Globus pallidus (tissue), 1 donor: ENCODE data around the gene BTAF1.
"Not testable (repeated sequence)": the region's sequence is repeated elsewhere in the genome, so short reads cannot be mapped to it uniquely, and the experiment has no call there.

Source experiments
- DNase-seq: peaks from one replicate; pipeline ENCODE4 v3.0.0-alpha.2; 2015; ENCODE audit warnings: low spot score

Gene BTAF1

DNA sequence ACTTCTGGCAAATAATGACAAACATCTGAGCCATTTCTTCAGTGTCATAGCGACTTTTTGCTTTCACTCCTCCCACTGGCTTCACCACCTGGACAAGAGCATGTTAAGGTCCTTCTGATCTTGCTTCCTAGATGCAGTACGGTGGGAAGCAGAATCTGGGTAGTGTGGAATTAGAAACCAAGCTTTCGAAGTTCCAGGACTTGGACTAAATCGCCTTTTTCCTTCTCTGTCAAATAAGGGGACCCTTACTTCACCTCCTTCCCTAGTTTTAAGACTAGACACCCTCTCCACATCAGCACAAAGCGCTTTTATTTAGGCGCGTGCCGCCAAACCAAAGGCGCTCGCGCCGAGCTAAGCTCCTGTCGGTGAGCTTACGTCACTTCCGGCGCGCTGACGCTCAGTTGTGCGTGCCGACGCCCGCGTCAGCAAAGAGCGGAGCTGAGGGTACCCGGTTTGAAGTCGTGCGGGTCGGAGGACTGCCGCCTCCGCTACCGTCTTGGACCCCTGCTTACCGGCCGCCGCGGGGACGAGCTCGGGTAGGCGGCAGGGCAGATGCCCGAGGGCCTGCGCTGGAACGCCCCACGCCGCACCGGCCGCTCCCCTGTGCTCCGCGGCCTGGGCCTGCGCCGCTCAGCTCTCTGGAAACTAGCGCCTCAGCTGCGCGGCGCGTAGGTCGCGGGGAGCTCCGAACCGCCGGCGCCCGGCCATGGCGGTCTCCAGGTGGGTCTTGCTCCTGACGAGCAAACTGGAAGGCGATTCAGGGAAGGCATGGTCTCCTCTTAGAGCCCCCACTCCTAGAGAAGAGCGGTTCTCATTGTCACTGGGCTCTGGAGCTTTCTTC lies at the start of gene BTAF1:
Gene BTAF1 (plus strand): TSS at position 400 of the 841 bp plus-strand sequence. CDS start 307 bp downstream, at position 707.
- peak; percentile 94 for DNase-seq

DNA sequence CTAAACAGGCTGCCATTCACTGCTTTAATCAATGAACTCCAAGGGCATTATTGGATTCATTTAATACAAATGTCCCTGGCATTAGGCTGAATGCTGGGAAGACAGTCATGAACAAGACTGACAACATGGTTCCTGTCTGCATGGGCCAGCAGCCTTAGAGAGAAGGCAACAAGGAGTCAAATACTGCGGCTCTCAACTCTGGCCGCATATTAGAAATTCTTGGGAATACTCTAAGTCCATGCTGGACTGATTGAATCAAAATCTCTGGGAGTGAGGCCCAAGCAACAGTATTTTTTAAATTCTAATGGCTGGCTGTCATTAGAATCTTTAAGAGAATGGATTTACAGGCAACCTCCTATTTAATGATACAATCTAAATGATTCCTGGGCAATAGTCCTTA lies 48.4 kb upstream of the BTAF1 start:
- no peak for DNase-seq

DNA sequence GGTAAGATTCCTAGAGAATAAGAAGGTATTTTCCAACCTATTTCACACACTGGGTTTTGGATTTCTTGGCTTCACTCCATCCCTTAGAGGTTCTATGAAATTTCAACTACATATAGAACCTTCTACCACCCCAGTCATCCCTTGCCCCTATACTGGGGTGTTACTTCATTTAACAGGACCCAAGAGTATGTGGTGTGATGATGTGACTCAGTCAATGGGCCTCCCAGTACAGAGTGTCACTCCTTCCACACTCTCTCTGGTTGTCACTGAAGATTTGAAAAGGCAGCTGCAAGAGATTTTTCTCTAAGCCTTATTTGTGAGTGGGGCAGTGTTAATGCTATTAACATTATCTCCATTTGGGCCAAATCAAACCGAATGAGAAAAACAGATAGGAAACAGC lies 47.8 kb upstream of the BTAF1 start:
- no peak for DNase-seq

DNA sequence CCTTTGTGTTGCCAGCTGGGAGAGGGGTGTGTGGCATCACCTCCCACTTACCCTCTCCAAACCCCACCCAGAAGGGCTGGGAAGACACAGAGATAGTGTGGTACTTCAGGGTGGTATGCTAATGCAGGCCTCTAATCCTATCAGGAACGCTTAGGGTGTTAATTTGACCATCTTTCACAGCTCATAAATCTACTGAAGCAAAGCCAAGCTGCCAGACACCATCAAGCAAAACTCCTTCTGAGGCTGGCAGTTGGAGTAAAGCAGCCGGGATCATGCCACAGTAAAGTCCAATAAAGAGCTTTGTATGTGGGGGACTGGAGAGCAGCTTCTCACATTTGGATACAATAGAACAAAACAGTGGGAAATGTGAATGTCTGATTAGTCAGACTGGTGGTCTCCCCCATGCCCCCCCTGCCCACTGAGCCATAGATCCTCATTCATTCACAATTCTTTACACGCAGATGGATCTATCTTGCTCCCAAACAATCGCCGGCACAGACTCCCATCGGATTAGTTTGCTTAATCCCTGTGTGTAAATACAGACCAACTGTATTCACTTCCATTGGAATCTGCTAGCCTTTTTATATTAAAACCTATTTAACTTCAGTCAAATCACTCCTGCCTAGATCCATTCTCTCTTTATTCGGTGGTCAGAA lies 43.9 kb upstream of the BTAF1 start:
- DNase-seq: no peak

DNA sequence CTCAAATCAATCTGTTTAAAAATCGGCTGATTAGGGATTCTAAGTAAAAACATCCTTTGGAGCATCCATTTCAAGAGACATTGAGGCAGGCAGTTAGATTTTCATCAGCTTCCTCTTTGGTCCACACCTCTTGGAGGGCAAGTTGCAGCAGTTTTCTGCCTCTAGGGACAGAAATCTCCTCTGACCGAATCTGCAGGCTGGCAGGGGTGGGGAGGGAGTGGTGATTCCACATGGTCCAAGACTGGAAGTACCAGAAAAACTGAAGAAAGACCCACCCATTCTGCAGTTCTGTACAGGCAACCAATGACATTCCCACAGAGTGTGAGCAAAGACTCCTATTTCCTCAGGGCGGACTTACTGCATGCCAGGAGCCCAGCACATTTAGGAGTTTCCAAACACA lies 43.3 kb upstream of the BTAF1 start:
- DNase-seq: no peak

DNA sequence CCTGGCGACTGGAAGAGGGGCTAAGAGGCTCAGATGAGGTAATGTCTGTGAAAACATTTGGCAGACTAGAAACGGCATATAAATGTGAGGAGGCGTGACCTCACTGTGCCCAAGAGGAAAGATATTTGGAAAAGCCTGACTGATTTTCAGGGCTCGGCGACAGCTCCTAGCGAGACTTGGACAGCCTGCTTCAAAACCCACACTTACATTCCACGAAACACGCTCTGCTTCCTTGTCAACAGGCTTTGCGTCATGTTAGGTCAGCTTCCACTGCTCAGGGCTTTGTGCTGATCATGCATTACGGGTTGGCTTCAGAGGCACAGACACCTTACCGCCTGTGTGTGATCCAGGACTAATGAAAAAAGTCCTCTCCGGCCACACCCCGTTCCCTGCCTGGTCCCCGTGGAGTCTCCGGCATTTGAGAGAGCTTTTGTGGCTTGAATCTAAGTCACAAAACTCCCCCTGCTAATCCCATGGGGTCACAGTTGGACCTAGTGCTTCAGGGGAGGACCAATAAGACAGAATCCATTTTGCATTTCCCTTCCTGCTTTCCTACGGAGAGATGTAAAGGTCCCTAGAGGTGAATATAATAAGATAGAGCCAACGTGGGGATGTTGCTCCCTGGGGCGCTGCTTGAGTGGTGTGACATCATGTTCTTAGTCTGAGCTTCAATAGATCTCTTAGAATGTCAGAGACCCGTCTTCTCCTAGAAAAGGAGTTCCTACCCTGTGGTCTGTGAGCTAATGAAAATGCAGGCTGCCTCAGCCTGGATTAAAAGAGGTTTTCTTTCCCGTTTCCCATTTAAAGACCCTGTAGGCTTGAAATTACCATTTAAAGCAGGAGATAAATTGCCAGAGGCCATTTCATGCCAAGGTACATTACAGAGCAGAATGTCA lies 39.8 kb upstream of the BTAF1 start:
- no peak for DNase-seq

DNA sequence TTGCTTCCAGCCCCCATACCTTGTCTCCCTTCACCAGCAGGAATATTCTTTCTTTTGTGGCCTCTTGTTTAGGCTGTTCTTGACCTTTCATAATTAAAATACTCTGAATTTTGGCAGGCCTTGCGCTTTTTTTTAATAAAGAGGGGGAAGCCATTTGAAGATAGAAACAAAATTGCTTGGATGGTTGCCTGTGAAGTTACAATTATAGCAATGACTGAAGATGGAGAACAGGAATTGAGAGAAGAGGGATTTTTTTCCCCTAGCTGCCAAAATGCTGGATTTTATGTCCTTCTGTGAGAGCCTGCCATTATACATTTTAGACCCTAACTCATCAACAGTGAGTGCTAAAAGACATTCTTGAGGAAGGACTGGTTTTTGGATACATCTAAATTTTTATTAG lies 39.0 kb upstream of the BTAF1 start:
- DNase-seq: no peak

DNA sequence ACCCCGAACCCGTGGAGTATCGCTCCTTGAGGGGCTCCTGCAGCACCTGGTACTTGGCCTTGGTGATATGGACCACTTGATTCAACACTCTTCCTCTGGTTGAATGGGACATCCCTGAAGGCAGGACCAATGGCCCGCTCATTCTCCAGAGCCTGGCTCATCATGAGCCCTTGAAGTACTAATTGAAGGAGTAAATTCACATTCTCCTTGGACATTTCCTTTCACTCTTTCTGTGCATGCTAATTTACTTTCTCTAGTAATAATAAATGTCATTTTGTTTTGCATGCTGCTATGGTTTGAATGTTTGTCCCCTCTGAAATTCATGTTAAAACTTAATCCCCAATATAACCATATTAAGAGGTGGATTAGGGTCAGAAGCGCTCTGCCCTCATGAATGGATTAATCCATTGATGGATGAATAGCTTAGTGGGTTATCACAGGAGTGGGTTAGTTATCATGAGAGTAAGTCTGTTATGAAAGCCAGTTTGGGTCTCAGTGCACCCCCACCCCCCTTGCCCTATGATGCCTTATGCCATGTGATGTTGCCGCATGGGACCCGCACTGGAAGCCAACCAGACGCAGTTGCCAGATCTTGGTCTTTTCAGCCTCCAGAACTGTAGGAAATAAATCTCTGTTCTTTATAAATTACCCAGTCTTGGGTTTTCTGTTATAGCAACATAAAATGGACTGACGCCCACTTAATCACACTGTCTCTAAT lies 38.0 kb upstream of the BTAF1 start:
- DNase-seq: no peak

DNA sequence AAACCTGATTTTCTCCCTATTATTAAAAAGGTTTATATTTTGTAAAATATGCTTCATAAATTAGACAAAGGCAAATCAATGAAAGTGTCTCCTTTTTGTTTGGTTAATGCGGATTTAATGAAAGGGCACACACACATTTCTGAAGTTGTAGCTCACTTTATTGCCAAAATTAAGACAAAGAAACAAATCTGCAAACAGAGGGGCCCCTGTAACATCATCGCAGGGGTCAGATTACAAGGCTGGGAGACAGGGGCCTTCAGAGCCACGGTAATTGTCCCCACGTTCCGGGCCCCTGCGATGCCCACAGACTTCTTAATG lies 36.7 kb upstream of the BTAF1 start:
- no peak for DNase-seq

DNA sequence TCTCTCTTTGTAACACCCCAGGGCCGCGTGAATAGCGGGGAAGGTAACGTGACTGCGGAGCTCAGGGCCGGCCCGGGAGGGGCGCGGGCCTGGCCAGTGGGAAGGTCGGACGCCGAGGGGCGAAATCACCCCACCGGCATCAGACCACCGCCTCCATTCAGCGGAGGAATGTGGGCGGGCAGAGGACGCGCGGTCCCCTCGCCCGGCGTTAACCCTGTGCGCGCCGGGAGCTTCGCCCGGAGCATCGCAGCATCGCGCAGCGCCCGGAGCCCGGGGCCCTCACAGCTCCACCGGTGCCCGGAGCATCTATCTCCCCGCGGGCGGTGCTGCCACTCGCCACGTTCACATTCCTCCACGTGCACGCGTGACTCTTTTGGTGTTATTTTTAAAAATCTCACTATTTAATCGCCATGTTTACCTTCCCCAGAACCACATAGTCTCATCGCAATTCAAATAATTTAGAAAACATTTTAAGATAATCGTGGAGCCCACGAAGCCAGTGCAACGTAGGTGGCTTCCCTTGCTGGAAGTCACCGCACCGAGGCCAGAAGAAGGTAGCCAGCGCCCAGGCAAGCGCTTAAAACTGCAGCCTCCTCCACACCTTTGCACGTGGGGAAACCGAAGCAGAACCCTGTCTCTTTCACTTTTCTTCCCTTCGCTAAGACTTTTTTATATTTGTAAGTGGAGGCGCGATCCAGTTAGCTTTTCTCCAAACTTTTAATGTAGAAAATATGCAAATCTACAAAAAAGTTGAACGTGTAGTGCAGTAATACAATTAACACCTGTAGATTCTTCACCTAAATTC lies 36.1 kb upstream of the BTAF1 start:
- DNase-seq: peak; percentile 41

DNA sequence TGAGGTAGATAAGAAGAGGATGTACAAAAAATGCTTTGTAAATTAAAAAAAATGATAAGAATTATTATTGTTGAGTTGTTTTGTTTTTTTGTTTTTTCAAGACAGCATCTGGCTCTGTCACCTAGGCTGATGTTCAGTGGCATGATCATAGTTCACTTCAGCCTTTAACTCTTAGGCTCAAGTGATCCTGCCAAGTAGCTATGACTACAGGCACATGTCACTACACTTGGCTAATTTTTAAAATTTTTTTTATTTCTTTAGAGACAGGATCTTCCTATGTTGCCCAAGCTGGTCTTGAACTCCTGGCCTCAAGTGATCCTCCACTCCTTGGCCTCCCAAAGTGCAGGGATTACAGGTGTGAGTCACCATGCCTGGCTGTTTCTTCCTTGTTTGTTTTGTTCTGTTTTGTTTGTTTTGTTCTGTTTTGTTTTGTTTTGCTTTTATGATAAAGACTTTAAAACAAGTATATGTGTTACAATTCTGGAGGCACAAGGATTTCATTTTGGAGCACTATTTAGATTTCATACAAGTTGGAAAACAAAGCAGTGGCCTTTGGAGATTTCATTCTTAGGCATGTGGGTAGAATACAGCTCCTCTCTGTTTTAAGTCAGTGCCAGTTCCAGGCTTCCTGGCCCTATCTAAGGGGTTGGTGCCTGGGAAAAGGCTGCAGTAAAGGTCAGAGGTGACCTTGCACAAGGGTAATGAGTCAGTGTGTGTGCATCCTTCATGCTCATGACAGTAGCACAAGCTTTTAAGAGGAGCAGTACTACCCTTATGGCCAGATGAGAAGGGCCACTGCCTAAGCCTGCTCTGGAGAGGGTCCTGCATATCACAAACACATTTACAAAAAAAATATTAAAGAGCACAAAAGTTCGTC lies 32.2 kb upstream of the BTAF1 start:
- no peak for DNase-seq

DNA sequence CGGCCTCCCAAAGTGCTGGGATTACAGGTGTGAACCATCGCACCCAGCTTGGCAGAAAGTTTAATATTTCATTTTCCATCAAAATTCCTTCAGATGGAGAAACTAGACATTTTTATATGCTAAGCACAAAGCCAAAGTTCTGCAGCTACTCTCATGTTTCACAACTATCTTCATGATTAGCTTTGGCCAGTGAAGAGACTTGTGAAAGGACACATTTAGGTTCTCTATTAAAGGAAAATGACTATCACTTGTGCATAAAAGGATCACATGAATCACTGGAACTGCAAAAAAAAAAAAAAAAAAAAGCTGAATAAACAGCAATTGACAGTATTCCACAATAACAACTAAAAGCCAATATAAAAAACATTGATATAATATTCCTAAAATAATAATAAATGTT lies 30.5 kb upstream of the BTAF1 start:
- no peak for DNase-seq

DNA sequence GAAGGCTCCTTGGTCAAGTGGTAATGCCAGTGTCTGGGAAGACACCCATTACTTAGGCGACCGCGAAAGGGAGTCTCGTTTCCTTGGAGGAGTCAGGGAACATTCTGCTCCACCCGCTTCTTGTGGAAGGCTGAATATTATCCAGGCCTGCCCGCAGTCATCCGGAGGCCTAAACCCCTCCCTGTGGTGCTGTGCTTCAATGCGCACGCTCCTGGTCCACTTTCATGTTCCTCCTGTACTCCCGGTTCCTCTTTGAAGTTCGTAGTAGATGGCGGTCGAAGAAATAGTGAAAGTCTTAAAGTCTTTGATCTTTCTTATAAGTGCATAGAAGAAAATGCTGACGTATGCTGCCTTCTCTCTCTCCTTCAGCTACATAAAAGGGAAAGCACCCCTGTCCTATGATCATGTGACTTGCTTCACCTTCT lies 29.3 kb upstream of the BTAF1 start:
- DNase-seq: not testable (repeated sequence)

DNA sequence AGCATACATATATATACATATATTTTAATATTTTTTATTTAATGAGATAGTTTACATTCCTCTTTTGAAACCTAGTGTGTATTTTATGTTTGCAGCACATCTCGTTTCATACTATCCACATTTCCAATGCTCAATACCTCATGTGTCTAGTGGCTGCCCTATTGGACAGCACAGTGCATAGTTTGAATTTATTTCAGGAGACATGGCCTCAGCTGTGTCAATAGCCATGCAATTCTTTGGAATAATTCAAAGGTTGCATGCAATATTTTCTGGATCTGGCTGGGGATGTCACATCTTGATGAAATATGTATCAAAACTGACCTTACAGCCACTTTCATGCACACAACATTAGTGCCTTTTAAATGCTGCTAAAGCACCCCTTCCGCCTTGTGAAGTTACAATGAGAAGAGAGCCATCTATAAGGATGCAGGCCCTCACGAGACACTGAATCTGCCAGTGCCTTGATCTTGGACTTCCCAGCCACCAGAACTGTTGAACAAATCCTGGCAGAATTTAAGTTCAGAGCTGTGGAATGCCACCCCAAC lies 27.3 kb upstream of the BTAF1 start:
- DNase-seq: no peak

DNA sequence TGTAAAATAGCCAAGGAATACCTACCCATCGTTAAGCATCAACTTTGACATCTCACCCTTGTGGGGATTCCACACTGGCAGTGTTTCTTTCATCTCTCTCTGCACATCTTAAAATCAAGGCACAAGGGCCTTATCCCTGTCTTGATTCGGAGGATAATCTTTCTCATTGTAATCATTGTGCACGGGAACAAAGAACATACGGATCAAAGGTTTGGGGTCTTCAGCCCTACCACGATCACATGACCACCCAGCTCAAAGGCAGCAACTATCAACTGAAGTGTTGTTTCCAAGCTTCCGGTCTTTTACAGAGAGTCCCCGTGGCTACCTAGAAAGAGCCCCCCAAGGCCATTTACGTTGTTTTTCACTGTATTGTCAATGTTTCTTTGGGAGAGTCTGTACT lies 26.1 kb upstream of the BTAF1 start:
- DNase-seq: no peak

DNA sequence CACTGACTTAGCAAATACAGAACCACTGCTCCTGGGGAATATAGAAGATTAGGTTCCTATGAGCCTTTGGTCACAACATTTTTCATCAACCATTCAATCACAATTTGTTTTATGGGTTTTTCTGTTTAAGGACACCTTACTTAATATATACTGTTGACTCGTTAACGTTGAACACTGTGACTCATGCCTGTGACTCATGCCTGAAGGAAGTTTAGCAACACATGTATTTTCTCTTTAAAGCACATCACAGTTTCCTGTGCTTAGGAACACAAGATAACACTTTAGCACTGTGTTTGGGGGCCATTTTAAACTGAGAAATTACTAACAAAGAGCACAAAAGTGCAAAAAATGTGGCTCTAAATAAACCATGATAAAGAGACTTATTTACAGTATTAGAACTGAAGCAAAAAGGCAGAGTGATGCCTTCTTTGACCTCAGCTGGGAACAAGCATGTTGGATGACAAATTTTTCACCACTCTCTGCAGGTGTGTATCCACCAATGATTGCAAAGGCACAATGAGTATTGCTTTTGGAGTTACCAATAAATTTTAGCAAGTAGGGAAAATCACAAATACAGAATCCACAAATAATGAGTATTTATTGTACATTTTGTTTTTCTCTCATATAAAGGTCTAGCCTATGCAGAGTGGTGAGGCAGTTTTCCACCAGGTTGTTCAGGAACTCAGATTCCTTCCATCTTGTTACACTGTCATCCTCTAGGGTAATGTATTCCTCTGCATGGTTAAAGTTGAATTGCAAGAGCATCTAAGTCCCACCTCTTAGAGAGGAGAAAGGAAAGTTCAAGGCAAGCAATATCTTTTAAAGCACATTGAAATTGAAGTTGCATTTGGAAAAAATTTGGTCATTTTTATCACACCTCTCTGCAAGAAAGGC lies 21.5 kb upstream of the BTAF1 start:
- DNase-seq: no peak

DNA sequence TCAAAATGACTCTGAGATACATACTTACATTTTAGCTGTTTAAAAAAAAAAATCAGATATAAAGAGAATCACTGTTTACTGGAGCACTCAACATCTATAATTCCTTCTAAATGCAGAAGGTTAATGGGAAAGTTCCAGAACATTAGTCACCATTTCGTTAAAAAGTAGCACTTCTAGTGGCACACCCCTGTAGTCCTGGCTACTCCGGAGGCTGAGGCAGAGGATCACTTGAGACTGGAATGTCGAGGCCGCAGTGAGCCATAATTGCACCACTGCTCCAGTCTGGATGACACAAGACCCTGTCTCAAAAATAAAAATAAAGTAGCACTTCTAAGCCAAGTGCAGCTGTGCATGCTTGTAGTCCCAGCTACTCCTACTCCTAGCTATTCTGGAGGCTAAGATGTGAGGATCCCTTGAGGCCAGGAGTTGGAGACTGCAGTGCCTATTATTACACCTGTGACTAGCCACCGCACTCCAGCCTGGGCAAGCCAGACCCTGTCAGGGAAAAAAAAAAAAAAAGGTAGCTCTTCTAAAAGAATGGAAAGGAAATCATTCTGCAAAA lies 16.5 kb upstream of the BTAF1 start:
- DNase-seq: no peak

DNA sequence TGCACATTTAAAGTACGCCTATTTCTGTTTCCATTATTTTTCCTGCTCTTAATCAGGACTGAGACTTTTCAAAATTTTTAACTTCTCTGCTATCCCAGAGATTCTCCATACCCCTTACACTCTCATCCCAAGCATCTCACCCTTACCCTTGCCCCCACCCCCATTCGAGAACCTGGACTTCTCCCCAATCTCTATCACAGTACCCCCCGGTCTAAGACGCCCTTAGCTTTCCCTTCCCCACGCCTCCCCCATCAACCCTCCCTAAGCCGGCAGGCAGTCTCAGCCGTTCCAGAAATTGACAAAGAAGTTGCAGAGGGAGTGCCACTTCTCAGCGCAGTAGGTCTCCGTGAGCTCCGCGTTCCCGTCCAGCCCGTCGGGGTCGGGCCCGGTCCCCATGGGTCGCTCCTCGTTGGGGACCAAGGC lies 15.6 kb upstream of the BTAF1 start:
- DNase-seq: no peak
